GM18868 (cell line): Measurements from ENCODE around the gene UCP2.

ENCODE experiments used
- ATAC-seq: cut with Tn5 transposase; IDR thresholded peaks from one replicate; pipeline ENCODE4 v1.9.1; 2021; ENCODE audit warnings: mild to moderate bottlenecking, moderate library complexity; ENCODE audit not compliant: unreplicated experiment

UCP2 gene

DNA sequence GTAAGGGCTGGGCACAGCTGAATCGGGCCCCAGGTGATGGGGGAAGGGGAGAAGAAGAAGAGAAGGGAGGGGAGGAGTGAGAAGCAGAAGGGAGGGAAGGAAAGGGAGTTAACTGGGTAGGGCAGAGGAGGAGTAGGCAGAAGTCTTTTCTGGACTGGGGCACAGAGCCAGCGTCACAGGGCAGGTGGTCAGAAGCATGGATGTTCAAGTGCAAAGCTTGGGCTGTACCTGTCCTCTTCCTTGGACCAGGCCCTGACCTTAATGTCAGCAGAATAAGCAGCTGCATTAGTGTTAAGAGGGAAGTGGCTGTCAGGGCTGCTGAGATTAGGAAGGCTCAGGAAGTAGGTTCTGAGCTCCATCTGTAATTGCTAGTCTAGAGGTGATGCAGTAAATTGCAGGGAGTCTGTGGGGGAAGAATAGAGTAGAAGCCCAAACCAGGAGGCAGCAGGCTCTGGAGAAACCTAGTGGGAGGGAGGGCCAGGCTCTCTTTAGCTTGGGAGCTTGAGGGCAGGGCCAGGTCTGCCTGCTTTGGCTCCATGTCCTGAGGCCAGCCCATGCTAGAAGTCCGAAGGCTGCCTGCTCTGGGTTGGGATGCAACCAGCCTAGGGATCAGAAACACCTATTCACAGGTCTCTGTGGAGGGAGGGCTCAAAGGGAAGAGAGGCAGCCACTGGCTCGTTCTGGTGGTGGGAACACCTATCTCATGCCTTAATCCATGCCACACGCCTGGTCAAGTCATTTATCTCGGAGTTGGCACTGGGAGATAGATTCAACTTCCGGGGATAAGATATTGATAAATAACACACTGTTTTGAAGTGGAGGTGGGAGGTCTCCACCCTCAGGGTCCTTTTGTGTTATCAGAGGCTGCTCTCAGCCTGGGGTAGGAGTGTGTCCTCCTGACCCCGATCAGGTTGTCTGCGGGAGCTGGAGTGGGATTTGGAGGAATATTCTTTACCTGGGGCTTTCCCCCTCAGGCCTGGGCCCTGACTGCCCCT lies 28.0 kb upstream of the UCP2 start:
- no peak for ATAC-seq

DNA sequence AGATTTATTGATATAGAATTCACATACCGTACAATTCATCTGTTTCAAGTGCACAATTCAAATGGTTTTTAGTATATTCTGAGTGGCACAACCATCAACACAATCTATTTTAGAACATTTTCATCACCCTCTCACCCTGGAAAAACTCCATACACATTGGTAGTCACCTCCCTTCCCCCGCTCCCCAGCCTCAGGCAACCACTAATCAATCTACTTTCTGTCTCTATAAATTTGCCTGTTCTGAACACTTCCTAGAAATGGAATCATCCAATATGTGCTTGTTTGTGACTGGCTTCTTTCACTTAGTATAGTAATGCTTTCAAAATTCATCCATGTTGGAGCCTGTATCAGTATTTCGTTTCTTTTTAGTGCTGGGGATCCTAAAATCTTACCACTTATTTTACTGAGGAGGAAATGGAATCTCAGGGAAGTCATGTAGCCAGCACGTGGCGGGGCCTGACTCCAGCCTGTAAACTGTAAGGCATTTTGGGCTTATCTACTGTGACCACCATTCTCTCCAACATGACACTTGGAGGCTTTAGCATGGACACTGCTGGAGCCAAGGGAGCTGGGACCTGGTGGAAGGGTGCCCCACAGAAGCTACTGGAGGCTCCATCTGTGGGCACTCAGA lies 27.1 kb upstream of the UCP2 start:
- ATAC-seq, result no peak

DNA sequence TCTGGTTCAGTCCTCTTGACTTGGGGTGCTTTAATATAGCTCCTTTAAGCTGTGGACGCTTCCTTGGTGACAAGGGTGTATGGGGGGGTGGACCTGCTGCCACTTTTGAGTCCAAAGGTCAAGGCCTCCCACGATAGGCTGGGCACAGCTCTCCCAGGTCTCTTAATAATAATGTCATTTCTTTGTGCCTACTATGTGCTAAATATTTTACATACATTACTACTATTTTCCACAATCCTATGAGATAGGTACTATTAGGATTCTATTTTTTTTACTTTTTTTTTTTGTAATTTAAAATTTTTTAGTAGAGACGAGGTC lies 26.5 kb upstream of the UCP2 start:
- no peak for ATAC-seq

DNA sequence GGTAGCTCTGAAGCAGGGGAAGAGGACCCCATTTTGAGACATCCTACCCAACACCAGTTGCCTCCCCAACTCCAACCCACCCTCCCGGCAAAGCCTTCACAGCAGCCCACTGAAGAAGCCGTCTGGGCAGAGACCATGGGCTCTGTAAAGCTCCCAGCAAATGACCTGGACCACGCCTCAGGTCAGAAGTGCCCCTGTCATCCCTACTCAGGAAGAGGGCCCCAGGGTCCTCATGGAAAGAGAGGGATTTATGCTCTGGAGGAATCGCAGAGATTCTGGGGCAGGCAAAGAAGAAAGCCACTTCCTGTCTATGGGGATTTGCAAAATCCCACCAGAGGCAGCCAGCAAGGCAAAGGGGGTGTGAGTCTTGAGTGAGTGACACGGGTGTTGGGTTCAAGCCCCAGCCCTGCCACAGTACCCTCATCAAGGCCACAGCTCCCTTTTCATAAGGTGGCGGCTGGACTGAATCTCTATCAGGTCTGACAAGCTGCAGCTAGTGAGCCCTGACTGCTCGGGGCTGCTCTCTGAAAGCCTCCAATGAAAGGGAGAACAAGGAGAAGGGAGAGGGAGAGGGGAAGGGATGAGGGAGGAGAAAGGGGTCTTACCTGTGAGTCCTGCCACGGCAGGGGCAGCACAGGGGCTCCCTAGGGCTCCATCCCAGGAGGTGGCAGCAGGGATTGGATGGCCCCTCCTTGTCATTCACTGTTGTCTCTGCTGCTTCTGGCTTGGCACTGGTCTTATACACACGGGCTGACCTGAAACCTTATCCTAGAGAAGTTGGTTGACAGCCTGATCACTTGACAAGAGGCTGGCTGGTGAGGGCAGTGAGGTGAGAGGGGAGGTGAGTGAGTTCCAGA lies 26.0 kb upstream of the UCP2 start, which contains the start of gene UCP3:
UCP3 (minus strand) TSS at position 713 of the 857 bp plus-strand sequence. CDS start 2,043 bp downstream, outside the sequence.
- no peak for ATAC-seq

DNA sequence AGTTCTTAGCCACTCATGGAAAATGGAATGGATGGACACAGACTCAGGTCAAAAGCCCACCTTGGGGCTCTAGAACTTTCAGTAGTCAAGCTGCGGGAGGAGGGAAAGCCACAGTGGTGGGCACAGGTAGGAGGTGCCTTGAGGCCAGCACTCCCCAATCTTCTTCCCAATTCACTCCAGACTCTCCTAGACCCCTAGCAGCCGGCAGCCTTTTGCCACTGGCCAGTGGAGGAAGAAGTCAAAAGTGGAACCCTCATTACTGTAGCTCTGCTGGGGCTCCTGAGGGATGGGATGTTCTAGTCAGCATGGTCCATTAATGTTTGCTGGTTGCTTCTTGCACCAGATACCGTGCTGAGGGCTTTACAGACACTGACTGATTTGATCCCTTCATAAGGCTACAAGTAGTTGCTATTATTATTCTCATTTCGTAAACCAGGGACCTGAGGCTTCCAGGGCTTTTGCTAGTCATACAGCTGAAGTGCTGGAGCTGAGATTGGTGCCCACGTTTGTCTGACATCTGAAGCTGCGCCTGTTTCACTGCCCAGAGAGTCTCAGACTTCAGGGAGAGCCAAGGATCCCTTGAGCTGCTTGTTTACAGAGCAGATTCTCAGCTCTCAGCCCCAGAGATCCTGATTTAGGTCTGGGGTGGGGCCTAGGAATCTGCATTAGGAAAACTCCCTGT lies 25.2 kb upstream of the UCP2 start:
- ATAC-seq, result no peak

DNA sequence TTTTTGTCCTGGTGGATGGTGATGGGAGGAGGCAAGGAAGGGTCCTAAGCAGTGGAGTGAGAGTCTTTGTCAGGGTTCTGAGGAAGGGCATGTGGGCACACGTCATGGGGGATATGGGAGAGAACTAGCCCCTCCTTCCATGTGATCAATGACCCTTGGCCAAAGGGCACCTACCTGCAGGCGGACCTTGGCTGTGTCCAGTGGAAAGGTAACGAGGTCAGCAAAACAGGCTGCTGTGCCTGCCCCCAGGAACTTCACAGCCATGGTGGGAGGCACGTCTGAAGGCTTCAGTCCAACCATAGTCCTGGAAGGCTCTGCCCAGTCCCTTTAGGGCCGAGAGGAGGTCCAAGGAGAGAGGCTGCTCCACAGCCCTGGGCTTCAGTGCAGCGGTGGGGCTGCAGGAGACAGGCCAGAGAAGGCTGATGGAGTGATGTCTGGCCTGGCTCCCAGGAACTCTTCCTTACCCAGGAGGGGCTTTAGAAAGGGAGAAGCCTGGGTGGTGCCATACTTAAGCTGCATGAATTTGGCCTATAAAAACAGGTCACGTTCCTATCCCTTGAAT lies 24.2 kb upstream of the UCP2 start:
- ATAC-seq, result no peak

DNA sequence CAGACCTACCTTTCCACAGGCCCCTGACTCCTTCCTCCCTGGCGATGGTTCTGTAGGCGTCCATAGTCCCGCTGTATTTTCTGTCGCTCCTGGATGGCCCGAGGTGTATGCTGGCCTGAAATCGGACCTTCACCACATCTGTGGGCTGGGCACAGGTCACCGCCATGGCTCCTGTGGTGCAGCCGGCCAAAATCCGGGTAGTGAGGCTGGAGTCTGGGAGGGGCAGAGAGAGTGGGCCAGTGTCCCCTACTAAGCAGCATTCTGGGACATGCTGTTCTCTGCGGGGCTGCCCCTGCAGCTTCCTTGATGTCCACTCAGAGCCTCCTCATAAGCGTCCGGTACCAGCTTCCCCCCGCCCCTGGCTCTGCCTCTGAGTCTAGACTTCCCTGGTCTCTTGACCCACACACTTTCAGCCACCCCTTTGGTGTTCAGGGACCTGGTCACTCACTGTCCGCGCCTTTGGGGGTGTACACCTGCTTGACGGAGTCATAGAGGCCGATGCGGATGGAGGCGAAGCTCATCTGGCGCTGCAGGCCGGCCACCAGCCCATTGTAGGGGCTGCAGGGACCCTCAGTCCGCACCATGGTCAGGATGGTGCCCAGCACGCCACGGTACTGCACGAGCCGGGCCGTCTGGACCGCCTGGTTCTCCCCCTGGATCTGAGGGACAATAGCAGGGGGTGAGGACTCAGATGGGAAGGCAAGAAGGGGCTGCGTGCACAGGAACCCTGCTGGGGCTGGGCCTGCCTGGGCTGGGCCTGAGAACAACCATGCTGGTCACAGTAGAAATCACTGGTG lies 23.3 kb upstream of the UCP2 start:
- no peak for ATAC-seq

DNA sequence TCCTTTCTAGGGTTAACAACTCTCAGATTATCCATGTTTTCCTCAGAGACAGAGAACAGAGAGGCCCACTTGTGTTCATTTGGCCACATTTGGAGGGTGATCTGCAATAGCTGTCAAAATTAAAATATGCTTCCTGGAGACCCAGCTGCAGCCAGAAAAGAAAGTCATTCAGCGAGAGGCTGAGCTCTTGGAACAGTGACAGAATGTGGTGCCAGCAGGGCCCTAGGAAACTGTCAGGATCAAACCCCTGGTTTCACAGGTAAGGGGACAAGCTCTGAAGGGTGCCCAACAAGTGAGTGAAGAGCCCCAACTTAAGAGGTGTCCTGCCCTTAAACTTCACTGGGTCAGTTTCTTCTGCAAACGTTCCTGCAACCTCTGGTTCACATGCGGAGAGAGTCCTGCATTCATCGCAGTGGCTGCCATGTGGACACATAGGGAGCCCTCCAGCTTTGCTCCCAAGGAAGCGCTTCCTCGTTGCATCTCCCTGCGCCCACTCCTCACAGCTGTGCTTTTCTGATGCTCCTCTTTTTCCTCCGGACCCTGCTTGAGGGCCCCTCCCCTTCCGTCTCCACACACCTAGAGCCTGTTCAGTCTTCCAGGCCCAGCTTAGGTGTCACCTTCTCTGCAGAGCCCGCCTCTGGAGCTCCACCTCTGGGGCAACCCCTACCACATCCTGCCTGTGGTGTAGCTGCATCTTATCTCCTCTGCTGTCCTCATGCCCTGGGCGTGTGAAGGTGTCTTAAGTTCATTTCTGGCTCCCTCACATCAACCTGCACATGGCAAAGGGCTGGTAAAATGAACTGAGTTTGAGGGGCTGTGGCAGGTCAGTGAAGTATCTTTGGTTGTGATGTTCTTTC lies 22.3 kb upstream of the UCP2 start:
- no peak for ATAC-seq

DNA sequence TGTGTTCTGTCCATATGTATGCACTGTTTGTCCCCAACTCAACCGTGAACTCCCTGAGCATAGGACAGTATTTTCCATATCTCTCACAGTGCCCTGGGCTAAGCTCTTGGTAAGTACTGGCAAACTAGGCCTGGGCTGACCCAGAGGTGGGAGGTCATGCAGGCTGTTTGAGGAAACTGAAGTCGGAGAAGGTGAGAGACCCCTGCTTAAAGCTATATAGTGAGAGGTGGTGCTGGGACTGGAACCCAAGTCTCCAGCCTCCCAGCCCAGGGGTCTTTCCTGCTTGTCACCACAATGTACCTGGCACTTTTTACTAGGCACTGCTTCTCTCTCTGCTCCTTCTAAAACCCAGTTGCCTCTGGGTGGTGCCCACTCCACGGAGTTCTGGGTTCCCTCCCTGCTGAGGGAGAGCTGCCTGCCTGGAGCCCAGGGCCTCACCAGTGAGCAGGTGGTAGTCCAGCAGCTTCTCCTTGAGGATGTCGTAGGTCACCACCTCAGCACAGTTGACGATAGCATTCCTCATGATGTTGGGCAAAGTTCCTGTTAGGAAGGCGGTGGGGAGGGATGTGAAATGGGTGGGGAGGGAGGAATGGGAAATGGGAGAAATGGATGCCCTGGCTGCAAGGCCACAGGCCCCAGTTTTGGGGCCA lies 21.5 kb upstream of the UCP2 start:
- no peak for ATAC-seq

DNA sequence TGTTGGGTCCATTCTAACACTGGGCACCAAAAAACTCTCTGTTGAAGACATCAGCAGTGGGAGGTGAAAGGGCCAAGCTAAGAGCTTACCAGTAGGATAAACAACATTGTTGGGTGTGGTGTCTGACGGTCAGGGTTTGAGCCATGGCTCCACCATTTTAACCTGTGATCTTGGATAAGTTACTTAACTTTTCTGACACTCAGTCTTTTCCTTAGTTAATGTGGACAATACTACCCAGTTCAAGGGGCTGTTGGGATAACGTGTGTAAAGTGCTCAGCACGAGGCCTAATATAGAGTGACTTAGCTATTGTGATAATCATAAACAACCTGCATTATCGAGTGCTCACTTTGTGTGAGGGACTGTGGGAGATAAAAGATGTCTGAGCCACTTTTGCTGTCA lies 20.2 kb upstream of the UCP2 start:
- no peak for ATAC-seq

DNA sequence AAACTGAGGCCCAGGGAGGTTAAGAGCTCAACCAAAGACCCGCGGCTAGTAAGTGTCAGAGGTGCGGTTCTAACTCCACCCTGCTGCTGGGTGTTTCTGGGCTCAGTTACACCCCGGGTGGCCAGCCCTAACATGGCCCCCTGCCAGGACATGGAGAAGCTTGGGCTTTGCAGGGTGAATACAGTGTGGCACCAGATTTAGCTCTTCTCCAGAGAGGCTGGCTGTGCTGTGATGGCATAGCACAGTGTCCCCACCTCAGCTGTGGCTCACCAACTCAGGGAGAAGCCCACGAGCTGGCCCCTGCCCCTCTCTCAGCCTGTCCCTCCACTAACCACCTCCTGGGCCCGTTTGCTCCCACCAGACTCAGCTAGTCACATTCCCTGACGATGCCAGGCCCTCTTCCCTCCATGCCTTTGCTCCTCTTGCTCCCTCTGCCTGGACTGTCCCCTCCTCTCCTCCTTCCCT lies 19.2 kb upstream of the UCP2 start:
- ATAC-seq, result no peak

DNA sequence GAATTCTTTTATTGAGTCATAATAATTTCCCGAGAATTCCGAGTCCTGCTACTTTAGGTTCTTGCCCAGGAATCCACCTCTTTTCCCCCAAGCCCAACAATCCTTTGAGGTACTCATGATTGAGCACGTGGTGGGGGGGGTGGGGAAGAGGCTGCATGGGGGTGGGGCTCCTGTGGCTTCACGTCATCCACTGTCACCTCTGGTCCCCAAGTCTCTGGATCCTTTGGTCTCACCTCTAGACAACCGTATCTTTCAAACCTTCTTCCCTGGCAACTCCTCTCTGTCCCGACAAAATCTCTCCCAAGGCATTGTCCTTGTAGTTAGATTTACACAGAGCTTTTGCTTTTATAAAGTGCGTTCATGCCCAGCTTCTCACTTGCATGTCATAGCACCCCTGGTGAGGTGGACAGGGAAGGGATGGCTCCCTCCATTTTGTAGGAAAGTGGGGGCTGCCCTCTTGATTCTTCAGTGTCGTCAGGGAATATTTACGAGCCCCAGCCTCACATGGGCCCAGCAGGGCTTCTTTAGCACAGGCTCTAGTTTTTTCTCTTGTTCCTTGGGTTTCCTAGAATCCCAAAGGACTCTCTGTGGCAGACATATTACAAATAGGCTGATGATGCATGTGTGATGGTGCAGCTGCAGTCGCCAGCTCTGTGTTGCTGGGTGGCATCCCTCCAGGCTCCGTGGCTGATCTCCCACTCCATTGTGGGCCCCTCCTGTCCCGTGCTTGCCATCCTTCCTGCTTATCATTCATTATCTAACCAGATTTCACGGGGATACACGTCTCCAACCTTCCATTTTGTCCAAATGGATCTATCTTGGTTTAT lies 17.9 kb upstream of the UCP2 start:
- no peak for ATAC-seq

DNA sequence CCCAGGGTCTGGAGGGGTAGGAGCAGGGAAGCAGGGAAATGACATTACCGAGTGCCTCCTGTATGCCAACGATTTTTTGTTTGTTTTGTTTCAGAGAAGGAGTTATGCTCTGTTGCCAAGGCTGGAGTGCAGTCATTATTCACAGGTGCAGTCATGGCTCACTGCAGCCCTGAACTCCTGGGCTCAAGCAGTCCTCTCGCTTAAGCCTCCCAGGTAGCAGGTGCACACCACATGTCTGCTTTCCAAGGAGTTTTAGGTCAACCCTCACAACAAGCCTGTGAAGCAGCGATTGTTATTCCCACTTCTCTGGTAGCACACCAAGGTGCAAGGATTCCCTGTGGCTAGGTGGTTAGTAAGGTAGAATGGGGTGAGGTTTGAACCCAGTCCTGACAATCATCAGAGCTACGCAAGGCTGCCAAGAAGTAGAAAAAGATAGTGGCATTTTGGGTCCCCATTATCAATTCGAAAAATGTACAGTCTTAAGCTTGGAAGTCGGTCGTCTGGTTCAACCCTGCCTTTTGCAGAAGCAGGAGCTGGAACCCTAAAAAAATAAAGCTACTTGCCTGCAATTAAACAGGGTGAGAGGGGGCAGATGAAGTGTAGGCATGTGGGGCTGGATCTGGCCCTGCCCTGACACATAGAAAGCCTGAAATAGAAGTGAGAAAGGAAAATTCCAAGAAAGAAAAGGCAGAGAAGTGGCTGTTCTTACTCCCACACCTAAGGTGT lies 17.1 kb upstream of the UCP2 start:
- ATAC-seq, result no peak

DNA sequence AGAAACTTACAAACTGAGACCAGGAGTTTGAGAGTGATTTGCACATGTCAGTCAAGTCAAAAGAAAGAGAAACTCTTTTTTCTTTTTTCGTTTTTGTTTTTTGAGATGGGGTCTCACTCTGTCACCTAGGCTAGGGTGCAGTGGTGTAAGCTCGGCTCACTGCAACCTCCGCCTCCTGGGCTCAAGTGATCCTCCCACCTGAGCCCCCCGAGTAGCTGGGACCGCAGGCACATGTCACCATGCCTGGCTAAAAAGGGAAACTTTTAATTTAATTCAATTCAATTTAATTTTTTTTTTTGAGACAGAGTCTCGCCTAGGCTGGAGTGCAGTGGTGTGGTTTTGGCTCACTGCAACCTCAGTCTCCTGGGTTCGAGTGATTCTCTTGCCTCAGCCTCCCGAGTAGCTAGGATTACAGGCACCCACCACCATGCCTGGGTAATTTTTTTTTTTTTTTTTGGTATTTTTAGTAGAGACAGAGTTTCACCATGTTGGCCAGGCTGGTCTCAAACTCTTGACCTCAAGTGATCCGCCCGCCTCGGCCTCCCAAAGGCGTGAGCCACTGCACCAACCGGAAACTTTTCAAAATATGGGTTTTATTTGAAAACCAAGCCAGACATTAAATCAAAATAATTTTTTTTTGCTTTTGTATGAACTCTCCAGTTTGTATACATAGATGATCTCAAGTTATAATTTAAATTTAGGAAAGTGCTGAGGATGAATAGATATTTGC lies 16.4 kb upstream of the UCP2 start:
- ATAC-seq, result no peak

DNA sequence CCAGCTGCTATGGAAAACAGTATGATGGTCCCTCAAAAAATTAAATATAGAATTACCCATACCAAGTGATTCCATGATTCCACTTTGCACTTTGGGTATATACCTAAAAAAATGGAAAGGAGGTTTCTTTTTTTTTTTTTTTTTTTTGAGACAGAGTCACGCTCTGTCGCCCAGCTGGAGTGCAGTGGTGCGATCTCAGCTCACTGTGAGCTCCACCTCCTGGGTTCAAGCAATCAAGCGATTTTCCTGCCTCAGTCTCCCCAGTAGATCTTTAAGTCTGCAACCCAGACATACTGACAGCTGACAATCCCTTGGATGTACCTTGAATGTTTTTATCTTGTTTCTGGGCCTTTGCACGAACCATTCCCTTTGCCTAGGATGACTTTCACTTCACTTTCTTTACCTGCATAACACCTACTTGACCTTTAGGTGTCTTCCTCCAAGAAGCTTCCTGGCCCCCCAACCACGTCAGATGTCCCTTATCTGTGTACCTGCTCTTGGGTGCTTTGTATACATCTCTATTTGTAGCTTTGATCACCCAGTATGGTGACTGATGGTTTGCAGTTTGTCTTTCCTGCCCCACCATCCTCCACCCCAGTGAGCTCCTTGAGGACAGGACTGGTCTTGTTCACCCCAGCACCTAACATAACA lies 14.6 kb upstream of the UCP2 start:
- ATAC-seq, result no peak
